ENCODE measurements around the gene LRRC47.

LRRC47 gene
- 56.8 reads per million, percentile 71 among the genes with 10 or more reads in this experiment for total RNA-seq

- peak; percentile 94 for DNase-seq
Observed at GRCh38 chr1:3796215-3797061, at the start of gene LRRC47. LRRC47 (minus strand) TSS chr1:3796498; CDS start chr1:3796476, 22 bp downstream.

GRCh38 chr1:3842912-3843311 is 46.6 kb upstream of the LRRC47 start:
- no peak for DNase-seq

- no peak for DNase-seq
Observed at GRCh38 chr1:3841491-3841890, 45.2 kb upstream of the LRRC47 start.

- DNase-seq = no peak
Observed at GRCh38 chr1:3838788-3839187, 42.5 kb upstream of the LRRC47 start.

- DNase-seq = no peak
Observed at GRCh38 chr1:3837685-3838084, 41.4 kb upstream of the LRRC47 start.

GRCh38 chr1:3837200-3837599 is 40.9 kb upstream of the LRRC47 start:
- no peak for DNase-seq

GRCh38 chr1:3836421-3836820 is 40.1 kb upstream of the LRRC47 start:
- no peak for DNase-seq

- DNase-seq = no peak
Observed at GRCh38 chr1:3834701-3835100, 38.4 kb upstream of the LRRC47 start.

DNA sequence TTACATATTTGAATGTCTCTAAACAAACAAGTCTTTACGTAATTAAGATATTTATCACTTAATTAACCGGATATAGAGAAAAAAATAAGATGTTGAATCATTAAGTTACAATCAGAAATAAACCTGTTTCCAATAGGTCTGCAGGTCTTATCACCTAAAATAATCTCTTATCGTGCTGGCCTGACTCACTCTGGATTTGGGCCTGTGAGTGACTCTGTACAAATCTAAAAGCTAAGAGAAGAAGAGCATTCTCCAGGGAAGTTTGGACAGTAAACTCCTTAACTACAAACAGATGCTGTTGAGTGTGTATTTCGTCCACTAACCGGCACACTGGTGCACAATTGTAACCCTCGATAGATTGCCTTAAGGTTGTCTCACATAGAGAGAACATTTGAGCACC is 35.4 kb upstream of the LRRC47 start:
- DNase-seq = no peak

DNA sequence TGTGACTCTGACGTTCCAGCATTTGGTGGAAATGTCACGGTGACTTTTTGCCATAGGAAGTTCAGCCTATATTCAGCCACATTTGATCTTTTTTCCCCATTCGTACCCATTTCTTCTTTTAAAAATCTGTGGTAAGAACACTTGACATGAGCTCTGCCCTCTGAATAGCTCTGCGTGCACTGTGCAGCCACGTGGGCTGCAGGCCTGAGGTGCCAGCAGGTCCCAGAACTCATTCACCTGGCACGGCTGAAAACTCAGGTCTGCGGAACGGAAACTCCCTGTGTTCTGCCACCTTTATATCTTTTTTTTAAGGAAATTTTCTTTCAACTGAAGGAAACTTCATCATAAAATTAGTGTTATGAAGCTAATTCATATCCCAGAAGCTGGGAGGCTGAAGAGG is 32.1 kb upstream of the LRRC47 start:
- no peak for DNase-seq

- no peak for DNase-seq
Observed at GRCh38 chr1:3827813-3828307, 31.6 kb upstream of the LRRC47 start.

- no peak for DNase-seq
Observed at GRCh38 chr1:3825356-3825755, 29.1 kb upstream of the LRRC47 start.

GRCh38 chr1:3824650-3825049 is 28.4 kb upstream of the LRRC47 start:
- no peak for DNase-seq

GRCh38 chr1:3822421-3822820 is 26.1 kb upstream of the LRRC47 start:
- DNase-seq = no peak

GRCh38 chr1:3821908-3822307 is 25.6 kb upstream of the LRRC47 start:
- DNase-seq = no peak

DNA sequence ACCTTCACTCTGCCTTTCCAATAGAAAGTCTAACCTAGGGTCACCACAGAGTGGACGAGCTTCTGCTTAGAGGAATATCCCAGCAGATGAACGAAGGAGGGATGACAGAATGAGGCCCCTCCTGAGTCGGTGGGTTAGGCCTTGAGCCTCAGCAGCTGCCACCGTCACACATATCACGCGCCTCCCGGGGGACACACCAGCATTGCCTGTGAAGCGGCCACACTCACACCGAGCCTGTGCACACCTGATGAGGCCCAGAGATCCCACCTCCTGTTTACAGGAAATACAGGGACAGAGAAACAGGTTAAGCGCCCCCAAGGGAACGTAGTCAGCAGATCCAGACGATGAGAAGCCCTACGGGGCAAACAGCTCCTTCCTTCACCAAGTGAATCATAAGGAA is 25.1 kb upstream of the LRRC47 start:
- DNase-seq = no peak

DNA sequence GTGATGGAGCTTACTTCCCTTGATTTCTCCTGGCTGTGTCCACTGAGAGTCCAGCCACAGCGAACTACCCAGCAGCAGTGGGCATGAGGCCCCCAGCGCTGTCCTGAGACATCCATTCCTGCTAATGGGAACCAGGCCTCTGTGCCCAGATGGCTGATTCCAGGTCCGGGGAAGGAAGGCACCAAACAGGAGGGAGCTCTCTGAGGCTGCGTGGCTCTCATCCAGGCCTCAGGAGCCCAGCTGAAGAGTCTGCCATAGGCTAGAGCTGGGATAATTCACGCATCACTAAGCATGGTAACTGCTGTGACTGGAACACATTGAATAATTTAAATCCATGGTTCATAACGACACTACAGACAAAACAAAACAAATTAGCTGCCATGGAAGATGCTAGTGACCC is 24.7 kb upstream of the LRRC47 start:
- DNase-seq = no peak

GRCh38 chr1:3820316-3820715 is 24.0 kb upstream of the LRRC47 start:
- no peak for DNase-seq

DNA sequence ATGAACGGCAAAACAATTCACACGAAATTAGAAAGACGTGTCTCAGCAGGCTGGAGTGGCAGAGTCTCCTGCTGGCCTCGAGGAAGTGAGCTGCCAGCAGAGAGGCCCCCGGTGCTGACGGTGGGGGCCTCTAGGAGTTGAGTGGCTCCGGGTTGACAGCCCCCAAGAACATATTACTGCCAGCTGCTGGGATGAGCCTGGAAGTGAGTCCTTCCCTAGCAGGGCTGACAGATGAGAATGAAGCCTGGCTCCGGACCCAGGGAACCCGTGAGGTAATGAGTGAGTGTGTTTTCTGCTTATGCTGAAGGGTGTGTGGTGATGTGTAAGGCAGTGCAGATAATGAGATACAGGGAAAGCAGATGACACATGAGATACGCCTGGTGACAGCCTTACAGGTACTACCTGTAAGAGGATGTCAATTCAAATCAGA is 23.5 kb upstream of the LRRC47 start:
- DNase-seq = no peak

- no peak for DNase-seq
Observed at GRCh38 chr1:3817821-3818597, 21.7 kb upstream of the LRRC47 start.

DNA sequence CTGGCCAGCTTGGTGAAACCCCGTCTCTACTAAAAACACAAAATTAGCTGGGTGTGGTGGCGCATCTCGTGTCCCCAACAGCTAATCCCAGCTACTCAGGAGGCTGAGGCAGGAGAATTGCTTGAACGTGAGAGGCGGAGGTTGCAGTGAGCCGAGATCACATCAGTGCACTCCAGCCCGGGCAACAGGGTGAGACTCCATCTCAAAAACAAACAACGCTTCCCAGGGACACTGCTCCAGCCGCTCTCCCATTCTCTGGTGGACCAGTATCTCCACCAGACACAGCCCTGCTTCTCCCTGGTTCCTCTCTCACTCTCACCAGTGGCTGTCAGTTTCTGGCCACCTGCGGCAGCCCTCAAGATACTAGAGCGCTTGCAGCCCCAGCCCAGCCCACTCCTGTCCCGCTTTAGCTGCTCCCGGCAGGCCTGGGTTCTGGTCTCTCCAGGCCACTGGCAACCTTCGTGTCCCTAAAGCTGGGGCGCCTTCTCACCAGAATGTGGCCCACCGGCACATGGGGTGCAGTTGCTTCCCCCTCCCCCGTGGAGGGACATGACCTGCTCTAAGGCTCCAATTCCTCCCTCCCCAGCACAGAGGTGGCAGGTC is 20.9 kb upstream of the LRRC47 start:
- DNase-seq = no peak

- no peak for DNase-seq
Observed at GRCh38 chr1:3816331-3817137, 20.2 kb upstream of the LRRC47 start.
